SK-MEL-5 (cell line): Measurements from ENCODE around the gene ZNF850. TPM values are rescaled to one million over a fixed set of nuclear protein-coding genes. Genes with fewer than 3 reads are reported as not detected.
"Not testable (repeated sequence)": the region's sequence is repeated elsewhere in the genome, so short reads cannot be mapped to it uniquely, and the experiment has no call there.

ENCODE experiments used
- DNase-seq: peaks from one replicate; pipeline ENCODE4 v3.0.0-alpha.2; 2016; ENCODE audit warnings: low read depth, low spot score
- in situ Hi-C: cut with HindIII; loops from 2 replicates; pipeline ENCODE4 v1.10.0; 2016; ENCODE audit warnings: low sequenced_read_pairs, high pct_unique_total_duplicates, low pct_unique_long_range_greater_than_20kb
- polyA plus RNA-seq, 2 experiments: library from polyadenylated mRNA; depleted of rRNA; stranded (reverse); fragments of >200 nt; gene quantifications; 2 replicates each; pipeline ENCODE4 v1.2.3, GENCODE V29; 2015
- total RNA-seq: library from RNA; depleted of rRNA; stranded (reverse); fragments of >200 nt; shearing (Covaris generic); gene quantifications from 2 replicates; pipeline ENCODE4 v1.2.3, GENCODE V29; 2014; rRNA removed

Gene ZNF850
- 2.9 and 3.5 TPM in 2 replicates for total RNA-seq
- 2.3 and 2.4 TPM in 2 replicates for polyA plus RNA-seq (2015; cell fraction: cytosol; rRNA removed)
- polyA plus RNA-seq (2015; cell fraction: nucleus; rRNA removed): 2.0 and 9.8 TPM in 2 replicates

DNA sequence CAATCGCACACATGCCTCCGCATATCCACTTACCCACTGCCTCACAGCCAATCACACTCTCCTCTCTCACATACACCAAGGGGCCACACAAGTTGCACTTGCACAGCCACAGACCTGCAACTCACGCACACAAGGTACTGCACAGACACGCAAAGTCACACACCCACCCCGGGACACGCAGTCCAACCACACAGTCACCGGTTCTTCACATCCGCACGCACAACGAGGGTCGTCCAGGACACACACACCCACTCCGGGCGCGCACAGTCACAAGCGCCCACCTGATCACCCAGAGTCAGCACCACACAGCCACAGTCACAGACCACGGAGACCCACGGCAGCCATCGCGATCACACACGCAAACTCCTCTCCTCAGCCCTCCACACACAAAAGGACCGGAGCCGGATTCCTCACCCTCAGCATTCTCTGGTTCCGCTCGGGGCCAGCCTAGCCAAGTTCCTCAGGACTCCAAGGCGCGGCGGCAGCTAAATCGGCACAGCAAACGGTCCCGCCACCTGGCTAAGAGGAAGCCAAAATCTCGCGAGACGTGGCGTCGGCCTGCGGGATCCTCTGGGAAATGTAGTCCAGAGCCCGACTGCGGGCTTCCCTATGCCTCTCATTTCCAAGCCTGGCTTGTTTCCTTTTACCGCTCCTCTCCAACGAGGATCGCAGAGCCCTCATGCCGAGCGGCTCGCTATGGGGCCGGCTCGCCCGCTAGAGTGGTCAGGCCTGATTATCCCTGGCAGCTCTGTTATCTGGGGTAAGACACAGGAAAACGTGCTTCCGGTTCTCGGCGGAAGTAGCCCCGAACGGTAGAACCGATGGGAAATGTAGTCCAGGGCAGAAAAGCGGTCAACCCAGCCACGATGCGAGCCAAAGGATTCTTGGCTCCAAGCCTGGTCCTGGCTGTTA lies at the start of gene ZNF850:
Gene ZNF850, minus strand, starts transcription at position 497 of the 912 bp plus-strand sequence. CDS start 10,201 bp downstream, outside the sequence.
- DNase-seq: peak; percentile 90
- in situ Hi-C loops: no loop called here

DNA sequence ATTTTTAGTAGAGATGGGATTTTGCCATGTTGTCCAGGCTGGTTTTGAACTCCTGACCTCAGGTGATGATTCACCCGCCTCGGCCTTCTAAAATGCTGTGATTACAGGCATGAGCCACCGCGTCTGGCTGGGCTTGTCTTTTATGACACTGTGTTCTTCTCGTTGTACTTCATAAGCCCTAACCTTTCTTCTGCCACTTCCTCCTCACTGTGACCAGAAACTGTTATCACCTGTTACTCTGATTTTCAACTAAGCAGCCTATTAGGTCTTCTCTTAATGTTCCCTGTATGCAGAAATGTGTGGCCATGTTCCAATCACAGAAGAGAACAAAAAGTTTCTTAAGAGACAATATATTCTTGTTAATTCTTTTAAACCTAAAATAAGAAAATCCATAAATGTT lies 49.2 kb upstream of the ZNF850 start:
- in situ Hi-C loops: no loop called here
- DNase-seq: no peak

DNA sequence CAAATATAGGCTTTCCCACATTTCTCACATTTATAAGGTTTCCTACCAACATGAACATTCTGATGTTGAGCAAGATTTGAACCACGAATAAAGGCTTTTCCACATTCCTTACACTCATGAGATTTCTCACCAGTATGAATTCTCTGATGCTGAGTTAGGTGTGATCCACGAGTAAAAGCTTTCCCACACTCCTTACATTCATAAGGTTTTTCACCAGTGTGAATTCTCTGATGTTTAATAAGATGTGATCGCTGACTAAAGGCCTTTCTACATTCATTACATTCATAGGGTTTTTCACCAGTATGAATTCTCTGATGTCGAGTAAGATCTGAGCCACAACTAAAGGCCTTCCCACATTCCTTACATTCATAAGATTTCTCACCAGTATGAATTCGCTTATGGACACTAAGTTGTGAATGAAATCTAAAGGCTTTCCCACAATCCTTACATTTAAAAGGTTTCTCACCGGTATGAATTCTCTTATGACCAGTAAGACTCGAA lies 46.6 kb upstream of the ZNF850 start:
- DNase-seq: no peak
- in situ Hi-C loops: no loop called here

DNA sequence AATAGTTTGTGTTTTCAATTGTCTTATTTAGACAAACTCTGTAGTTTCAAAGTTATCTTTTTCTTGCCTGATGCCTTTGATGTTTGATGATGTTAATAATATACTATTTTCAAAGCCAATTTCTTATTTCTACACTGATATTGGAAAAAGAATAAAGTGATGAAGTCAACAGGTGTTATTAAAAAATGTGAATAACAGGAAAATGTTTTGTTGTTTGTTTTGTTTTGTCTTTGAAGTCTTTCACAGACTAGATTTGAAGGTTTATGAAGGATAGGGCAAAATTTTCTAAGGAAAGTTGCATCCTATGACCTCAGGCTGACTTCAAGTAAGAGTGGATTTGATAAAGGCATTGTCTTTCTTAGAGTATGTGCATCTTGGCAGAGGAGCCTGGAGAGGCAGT lies 34.4 kb upstream of the ZNF850 start:
- no peak for DNase-seq
- in situ Hi-C loops: no loop called here

DNA sequence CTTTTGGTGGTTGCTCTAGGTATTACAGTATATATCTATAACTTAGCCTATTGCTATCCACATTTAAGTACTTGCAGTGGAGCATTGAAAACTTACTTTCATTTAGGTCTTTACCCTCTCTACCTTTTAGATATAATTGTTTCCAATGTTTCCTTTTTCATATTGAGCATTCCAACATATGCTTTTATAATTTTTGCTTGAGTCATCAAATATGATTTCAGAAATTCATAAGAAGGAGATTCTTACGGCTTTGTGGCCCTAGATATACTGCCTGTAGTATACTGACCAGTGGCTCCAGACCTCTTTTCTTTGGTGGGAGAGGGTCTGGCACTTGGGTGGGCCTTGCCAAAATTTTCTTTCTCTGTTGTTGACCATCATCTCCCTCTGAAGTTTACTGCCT lies 32.8 kb upstream of the ZNF850 start:
- DNase-seq: no peak
- in situ Hi-C loops: no loop called here

DNA sequence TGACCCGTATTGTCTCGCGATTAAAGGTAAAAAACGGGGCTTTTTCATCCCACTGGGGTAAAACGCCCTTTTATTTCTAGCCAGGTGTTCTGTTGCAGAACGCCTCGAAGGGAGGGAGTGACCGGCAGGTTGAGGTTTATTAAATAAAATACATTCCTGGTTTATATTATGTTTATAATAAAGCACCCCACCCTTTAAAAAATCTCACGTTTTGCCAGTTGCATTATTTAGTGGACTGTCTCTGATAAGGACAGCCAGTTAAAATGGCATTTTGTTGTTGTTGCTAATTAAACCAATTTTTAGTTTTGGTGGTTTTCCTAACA lies 25.1 kb upstream of the ZNF850 start:
- no peak for DNase-seq
- in situ Hi-C loops: no loop called here

DNA sequence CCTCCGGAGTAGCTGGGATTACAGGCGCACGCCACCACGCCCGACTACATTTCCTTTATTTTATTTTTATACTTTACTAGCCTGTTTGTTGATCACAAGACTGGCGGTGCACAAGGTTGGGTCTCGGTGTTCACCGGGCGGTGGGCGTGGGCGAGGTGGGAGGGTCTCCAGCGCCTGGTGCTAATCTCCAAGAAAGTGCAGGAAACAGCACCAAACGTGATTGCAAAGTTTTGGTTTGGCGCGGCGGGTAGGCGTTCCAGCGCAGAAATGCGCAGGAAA lies 24.0 kb upstream of the ZNF850 start:
- no peak for DNase-seq
- in situ Hi-C loops: no loop called here

DNA sequence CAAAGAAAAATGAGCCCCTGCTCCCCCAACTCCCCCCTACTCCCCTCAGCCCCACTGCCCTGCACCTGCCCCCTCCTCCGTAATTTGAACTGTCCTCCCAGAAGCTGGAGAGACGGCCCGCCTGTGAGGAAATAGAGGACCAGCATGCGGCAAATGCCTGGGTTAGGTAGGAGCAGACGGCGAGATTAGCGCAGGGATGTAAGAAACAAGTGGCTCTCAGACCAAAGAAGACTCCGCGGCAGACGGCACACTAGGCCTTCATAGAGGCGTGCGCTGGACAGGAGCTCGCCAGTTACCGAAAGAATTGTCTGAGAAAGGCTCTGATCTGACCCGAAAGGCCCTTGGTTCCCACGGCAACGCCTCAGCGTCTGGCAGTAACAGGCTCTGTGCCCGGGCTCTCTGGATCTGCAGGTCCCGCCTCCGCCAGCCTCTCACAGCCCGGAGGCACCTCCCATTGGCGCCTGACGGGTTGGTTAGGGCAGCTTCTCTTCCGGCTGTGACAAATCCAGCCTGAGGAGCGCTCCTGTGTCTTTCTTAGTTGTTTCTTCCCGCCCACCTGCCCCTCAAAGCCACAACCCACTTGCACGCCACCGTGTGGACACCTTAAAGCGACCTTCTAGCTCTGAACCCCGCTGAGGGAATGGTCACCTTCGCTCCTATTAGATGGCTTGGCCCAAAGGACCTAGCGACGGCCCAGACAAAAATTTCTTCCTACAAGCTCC lies 19.0 kb upstream of the ZNF850 start:
- DNase-seq, in situ Hi-C loops: not testable (repeated sequence)

DNA sequence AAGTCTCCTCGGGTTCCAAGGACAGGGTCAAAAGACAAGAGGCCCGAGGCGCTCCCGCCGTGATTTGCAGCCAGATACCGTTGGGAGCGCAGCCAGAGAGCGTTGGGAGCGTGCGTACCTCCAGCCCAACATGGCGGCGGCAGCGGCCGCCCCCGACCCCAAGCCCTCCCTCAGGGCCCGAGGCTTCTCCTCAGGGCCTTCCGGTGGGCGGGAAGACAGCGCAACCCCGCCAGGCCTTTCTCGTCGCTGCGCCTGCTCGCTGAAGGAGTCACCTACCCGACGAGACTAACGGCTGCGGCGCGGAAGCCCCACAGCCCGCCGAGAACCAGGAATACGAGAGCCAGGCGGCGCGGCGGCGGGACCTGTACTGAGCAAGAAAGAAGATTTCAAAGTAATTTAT lies 3.2 kb upstream of the ZNF850 start:
- in situ Hi-C loops: no loop called here
- no peak for DNase-seq

DNA sequence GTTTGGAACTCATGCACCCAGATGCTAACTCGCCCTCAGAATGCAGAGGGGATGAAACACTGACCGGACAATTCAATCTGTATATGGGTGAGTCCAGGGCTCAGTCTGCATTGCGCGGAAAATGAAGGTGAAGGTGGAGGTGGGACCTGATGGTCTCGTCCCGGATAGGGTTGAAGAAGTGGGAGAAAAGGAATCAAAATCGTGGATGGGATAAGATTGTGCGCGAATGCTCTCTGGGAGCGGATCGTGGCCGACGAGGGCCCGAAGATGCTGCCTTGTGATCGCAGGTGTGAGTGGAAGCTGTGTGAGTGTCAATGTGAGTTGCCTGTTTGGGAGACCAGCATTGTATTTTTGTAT lies 594 bp upstream of the ZNF850 start:
- DNase-seq: no peak

DNA sequence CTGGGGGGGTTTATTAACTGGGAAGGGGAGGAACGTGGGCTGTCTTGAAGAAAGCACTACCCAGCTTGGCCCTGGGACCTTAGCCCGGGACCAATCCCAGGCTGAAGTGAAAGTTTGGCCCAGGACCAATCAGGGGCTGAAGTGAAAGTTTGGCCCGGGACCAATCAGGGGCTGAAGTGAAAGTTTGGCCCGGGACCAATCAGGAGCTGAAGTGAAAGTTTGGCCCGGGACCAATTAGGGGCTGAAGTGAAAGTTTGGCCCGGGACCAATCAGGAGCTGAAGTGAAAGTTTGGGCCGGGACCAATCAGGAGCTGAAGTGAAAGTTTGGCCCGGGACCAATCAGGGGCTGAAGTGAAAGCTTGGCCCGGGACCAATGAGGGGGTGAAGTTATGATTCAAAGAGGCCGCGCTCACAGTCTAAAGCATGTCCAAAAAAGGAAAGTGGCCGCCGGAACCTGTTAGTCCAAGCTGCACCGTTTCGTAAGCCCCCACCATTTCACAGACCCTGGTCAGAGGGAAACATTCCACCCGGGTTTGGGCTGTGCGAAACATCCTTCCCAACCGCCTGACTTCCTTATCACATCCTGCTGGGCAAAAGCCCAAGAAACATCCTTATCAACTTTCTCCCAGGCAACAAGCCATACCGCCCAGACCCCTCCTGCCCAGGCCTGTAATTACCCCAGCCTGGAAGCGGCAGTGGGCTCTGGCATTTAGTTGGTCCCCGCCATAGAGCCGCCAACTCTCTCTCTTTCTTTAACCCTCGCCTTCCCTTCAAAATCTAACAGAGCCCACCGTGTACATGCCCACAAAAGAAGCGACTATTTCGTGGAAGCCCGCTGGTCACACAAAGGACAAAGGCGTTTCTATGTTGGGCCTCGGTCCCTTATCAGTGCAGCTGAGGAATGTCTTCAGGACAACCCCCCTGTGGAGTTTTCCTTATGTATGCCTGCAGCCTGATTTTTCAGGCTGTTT lies 1.1 kb downstream of the ZNF850 start:
- DNase-seq: peak; percentile 66
- in situ Hi-C loops: no loop called here

More for the DNA sequence above, 594 bp upstream of the ZNF850 start:
- in situ Hi-C loops: no loop called here

DNA sequence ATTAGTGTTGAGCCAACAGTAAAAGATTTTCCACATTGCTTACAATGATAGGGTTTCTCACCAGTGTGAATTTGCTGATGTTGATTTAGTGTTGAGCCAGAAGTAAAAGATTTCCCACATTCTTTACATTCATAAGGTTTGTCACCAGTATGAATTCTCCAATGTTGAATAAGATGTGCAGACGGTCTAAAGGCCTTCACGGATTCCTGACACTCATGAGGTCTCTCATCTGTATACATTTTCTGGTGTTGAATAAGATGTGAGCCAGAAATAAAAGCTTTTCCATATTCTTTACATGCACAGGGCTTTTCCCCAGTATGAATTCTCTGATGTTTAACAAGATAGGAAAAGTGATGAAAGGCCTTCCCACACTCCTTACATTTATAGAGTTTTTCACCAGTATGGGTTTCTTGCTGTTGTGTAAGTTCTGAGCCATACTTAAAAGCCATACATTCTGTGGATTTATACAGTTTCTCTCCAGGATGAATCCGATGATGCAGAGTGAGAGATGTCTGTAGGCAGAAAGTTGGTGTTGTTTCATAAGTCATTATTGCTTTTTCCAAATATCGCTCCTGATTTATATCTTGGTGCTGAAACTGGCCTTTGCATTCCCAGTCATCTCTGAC lies 22.4 kb downstream of the ZNF850 start:
- in situ Hi-C loops: no loop called here
- DNase-seq: no peak

DNA sequence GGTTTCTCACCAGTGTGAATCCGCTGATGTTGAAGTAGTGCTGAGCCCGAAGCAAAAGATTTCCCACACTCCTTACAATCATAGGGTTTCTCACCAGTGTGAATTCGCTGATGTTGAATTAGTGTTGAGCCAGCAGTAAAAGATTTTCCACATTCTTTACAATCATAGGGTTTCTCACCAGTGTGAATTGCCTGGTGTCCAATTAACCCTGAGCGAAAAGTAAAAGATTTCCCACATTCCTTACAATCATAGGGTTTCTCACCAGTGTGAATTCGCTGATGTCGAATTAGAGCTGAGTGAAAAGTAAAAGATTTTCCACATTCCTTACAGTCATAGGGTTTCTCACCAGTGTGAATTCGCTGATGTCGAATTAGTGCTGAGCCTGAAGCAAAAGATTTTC lies 23.0 kb downstream of the ZNF850 start:
- in situ Hi-C loops: not testable (repeated sequence)

DNA sequence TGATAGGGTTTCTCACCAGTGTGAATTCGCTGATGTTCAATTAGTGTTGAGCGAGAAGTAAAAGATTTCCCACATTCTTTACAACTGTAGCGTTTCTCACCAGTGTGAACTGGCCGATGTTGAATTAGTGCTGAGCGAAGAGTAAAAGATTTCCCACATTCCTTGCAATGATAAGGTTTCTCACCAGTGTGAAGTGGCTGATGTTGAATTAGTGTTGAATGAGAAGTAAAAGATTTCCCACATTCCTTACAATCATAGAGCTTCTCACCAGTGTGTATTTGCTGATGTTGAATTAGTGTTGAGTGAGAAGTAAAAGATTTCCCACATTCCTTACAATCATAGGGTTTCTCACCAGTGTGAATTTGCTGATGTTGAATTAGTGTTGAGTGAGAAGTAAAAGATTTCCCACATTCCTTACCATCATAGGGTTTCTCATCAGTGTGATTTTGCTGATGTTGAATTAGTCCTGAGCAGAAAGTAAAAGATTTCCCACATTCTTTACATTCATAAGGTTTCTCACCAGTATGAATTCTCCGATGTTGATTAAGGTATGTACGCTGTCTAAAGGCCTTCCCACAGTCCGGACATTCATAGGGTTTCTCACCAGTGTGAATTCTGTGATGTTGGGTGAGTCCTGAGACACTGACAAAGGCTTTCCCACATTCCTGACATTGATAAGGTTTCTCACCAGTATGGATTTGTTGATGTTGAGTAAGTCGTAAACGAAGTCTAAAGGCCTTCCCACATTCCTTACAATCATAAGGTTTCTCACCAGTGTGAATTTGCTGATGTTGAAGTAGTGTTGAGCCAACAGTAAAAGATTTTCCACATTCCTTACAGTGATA lies 24.0 kb downstream of the ZNF850 start:
- in situ Hi-C loops: no loop called here
- no peak for DNase-seq

More for the DNA sequence above, 23.0 kb downstream of the ZNF850 start:
- DNase-seq: not testable (repeated sequence)

DNA sequence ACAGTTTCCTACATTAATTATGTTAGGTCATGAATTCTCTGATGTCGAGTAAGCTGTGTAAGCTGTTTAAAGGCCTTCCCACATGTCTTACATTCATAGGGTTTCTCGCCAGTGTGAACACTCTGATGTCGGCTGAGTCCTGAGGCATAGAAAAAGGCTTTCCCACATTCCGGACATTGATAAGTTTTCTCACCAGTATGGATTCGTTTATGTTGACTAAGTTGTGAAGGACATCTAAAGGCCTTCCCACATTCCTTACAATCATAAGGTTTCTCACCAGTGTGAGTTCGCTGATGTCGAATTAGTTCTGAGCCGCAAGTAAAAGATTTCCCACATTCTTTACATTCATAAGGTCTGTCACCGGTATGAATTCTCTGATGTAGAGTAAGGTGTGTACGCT lies 24.9 kb downstream of the ZNF850 start:
- in situ Hi-C loops: no loop called here
- DNase-seq: no peak

DNA sequence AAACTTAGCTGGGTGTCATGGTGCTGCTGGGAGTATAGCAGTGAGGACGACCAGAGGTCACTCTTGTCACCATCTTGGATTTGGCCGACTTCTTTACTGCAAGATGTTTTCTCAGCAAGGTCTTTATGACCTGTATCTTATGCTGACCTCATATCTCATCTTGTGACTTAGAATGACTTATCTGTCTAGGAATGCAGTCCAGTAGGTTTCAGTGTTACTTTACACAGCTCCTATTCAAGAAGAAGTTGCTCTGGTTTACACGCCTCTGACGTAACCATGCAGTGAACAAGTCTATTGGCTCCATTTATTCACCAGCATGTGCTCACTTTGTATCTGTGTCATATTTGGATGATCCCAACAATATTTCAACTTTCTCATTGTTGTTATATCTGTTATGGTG lies 26.7 kb downstream of the ZNF850 start:
- in situ Hi-C loops: no loop called here
- no peak for DNase-seq
